Stimulated activated CD8-positive, alpha-beta memory T cell treated with anti-CD3 and anti-CD28 coated beads, Interleukin-15, amount 100 ng/mL, for 48 hours (primary cell): ENCODE data around the gene STARD3NL.

Experiments
- DNase-seq, 2 donors: peaks; one replicate each; pipeline ENCODE4 v3.0.0-alpha.2; 2020; ENCODE audit warnings: low read depth in 2 of 2

Gene STARD3NL

GRCh38 chr7:38185395-38186307 lies 7.6 kb downstream of the STARD3NL start:
- no peak for DNase-seq

GRCh38 chr7:38186593-38187314 lies 8.7 kb downstream of the STARD3NL start:
- no peak for DNase-seq

GRCh38 chr7:38187794-38188440 lies 9.9 kb downstream of the STARD3NL start:
- DNase-seq = no peak

GRCh38 chr7:38189231-38189938 lies 11.3 kb downstream of the STARD3NL start:
- no peak for DNase-seq

GRCh38 chr7:38190011-38190410 lies 12.0 kb downstream of the STARD3NL start:
- no peak for DNase-seq

GRCh38 chr7:38191791-38192190 lies 13.7 kb downstream of the STARD3NL start:
- DNase-seq = no peak

- DNase-seq = no peak
These were observed 14.3 kb downstream of the STARD3NL start for GRCh38 chr7:38192327-38192726.

- DNase-seq = no peak
These were observed 18.0 kb downstream of the STARD3NL start for GRCh38 chr7:38195804-38196595.

- no peak for DNase-seq
These were observed 20.3 kb downstream of the STARD3NL start for GRCh38 chr7:38198366-38198765.

GRCh38 chr7:38199154-38199553 lies 21.1 kb downstream of the STARD3NL start:
- DNase-seq = no peak

- DNase-seq = no peak
These were observed 21.7 kb downstream of the STARD3NL start for GRCh38 chr7:38199782-38200181.

- DNase-seq = no peak
These were observed 28.0 kb downstream of the STARD3NL start for GRCh38 chr7:38206071-38206470.

GRCh38 chr7:38207843-38208242 lies 29.8 kb downstream of the STARD3NL start:
- no peak for DNase-seq

GRCh38 chr7:38211486-38211885 lies 33.4 kb downstream of the STARD3NL start:
- no peak for DNase-seq

GRCh38 chr7:38211940-38212339 lies 33.9 kb downstream of the STARD3NL start:
- no peak for DNase-seq

GRCh38 chr7:38215115-38215514 lies 37.1 kb downstream of the STARD3NL start:
- no peak for DNase-seq

GRCh38 chr7:38215735-38216670 lies 38.0 kb downstream of the STARD3NL start:
- DNase-seq = peak; percentile 58 to 59

- no peak for DNase-seq
These were observed 39.6 kb downstream of the STARD3NL start for GRCh38 chr7:38217672-38218071.

- no peak for DNase-seq
These were observed 42.4 kb downstream of the STARD3NL start for GRCh38 chr7:38220452-38220851.
